ENCODE measurements around the gene LAMB4.

Gene LAMB4

GRCh38 chr7:108140671-108141070 is 10.5 kb upstream of the LAMB4 start:
- no peak for DNase-seq

GRCh38 chr7:108138911-108139310 is 8.8 kb upstream of the LAMB4 start:
- no peak for DNase-seq

GRCh38 chr7:108137993-108138392 is 7.8 kb upstream of the LAMB4 start:
- DNase-seq, result no peak

GRCh38 chr7:108137040-108137439 is 6.9 kb upstream of the LAMB4 start:
- DNase-seq, result no peak

- DNase-seq, result peak; percentile 78
Observed at GRCh38 chr7:108136191-108136688, 6.1 kb upstream of the LAMB4 start.

- DNase-seq, result peak; percentile 51
Observed at GRCh38 chr7:108135446-108136190, 5.5 kb upstream of the LAMB4 start.

GRCh38 chr7:108134486-108134885 is 4.3 kb upstream of the LAMB4 start:
- no peak for DNase-seq

- no peak for DNase-seq
Observed at GRCh38 chr7:108132551-108133265, 2.5 kb upstream of the LAMB4 start.

- no peak for DNase-seq
Observed at GRCh38 chr7:108129018-108129965, 869 bp downstream of the LAMB4 start.

GRCh38 chr7:108128514-108128913 is 1.6 kb downstream of the LAMB4 start:
- no peak for DNase-seq

- no peak for DNase-seq
Observed at GRCh38 chr7:108127461-108127860, 2.7 kb downstream of the LAMB4 start.

- no peak for DNase-seq
Observed at GRCh38 chr7:108124820-108125219, 5.3 kb downstream of the LAMB4 start.

- no peak for DNase-seq
Observed at GRCh38 chr7:108122181-108122580, 8.0 kb downstream of the LAMB4 start.

GRCh38 chr7:108120933-108121332 is 9.2 kb downstream of the LAMB4 start:
- no peak for DNase-seq

- DNase-seq, result no peak
Observed at GRCh38 chr7:108120196-108120595, 10.0 kb downstream of the LAMB4 start.

GRCh38 chr7:108118959-108119358 is 11.2 kb downstream of the LAMB4 start:
- no peak for DNase-seq

- no peak for DNase-seq
Observed at GRCh38 chr7:108114117-108114841, 15.9 kb downstream of the LAMB4 start.

- no peak for DNase-seq
Observed at GRCh38 chr7:108112683-108113082, 17.5 kb downstream of the LAMB4 start.

GRCh38 chr7:108109221-108109908 is 20.8 kb downstream of the LAMB4 start:
- DNase-seq, result no peak

GRCh38 chr7:108108131-108108530 is 22.0 kb downstream of the LAMB4 start:
- DNase-seq, result no peak

- DNase-seq, result no peak
Observed at GRCh38 chr7:108104324-108104723, 25.8 kb downstream of the LAMB4 start.

Data from KG1 (cell line).